Measurements from ENCODE around the gene FTO.

The FTO gene

GRCh38 chr16:53937161-53937880 lies 233.4 kb downstream of the FTO start:
- DNase-seq (ENCODE audit: low read depth), result no peak
- no peak overlapping the region for H3K4me3 ChIP-seq (ENCODE audit: low read depth, low read length)
- TF ChIP-seq CTCF (IDR thresholded peaks at IDR 0.05; ENCODE audit: low read depth, low read length, missing control alignments), result no peak

GRCh38 chr16:53944025-53944424 lies 240.1 kb downstream of the FTO start:
- TF ChIP-seq CTCF (IDR thresholded peaks at IDR 0.05; ENCODE audit: low read depth, low read length, missing control alignments), result no peak
- H3K4me3 ChIP-seq (ENCODE audit: low read depth, low read length), result no peak overlapping the region
- no peak for DNase-seq (ENCODE audit: low read depth)

GRCh38 chr16:53945996-53946395 lies 242.0 kb downstream of the FTO start:
- no peak overlapping the region for H3K4me3 ChIP-seq (ENCODE audit: low read depth, low read length)
- peak; percentile 60 for TF ChIP-seq CTCF (IDR thresholded peaks at IDR 0.05; ENCODE audit: low read depth, low read length, missing control alignments)
- no peak for DNase-seq (ENCODE audit: low read depth)

- no peak for TF ChIP-seq CTCF (IDR thresholded peaks at IDR 0.05; ENCODE audit: low read depth, low read length, missing control alignments)
- no peak for DNase-seq (ENCODE audit: low read depth)
- no peak overlapping the region for H3K4me3 ChIP-seq (ENCODE audit: low read depth, low read length)
Measured at GRCh38 chr16:53946746-53947386, 242.9 kb downstream of the FTO start.

- no peak for DNase-seq (ENCODE audit: low read depth)
- no peak overlapping the region for H3K4me3 ChIP-seq (ENCODE audit: low read depth, low read length)
- TF ChIP-seq CTCF (IDR thresholded peaks at IDR 0.05; ENCODE audit: low read depth, low read length, missing control alignments), result no peak
Measured at GRCh38 chr16:53947642-53948041, 243.7 kb downstream of the FTO start.

- TF ChIP-seq CTCF (IDR thresholded peaks at IDR 0.05; ENCODE audit: low read depth, low read length, missing control alignments), result no peak
- no peak for DNase-seq (ENCODE audit: low read depth)
- no peak overlapping the region for H3K4me3 ChIP-seq (ENCODE audit: low read depth, low read length)
Measured at GRCh38 chr16:53948326-53948725, 244.4 kb downstream of the FTO start.
